H1 (cell line): Measurements from ENCODE around the gene LRBA.

Experiments used
- BACH1 ChIP-seq: IDR thresholded peaks from 2 replicates; pipeline ENCODE4 v1.6.1; 2012; ENCODE audit warnings: low read length, improper control_type of control experiment
- CBX8 ChIP-seq: fragments of 300-800, 300-1000 bp; sonication (generic); IDR thresholded peaks from 2 replicates; pipeline ENCODE4 v1.7.1; 2016; ENCODE audit warnings: low read depth, low read length, borderline replicate concordance
- CREB1 ChIP-seq: IDR thresholded peaks from 2 replicates; pipeline ENCODE4 v1.6.1; 2012; ENCODE audit warnings: inconsistent platforms
- CTCF ChIP-seq, 3 experiments: IDR thresholded peaks; 1 replicate in 2 of 3; 2 replicates in 1 of 3; pipeline versions ENCODE4 v1.5.1 to v1.6.1; 2011; ENCODE audit warnings: low read length in 3 of 3, mild to moderate bottlenecking in 3 of 3, inconsistent platforms in 2 of 3, low read depth in 1 of 3, moderate library complexity in 1 of 3; ENCODE audit not compliant: insufficient read depth in 1 of 3; ENCODE audit errors: control extremely low read depth in 1 of 3
- EP300 ChIP-seq, 2 experiments: IDR thresholded peaks; 1 replicate in 1 of 2; 2 replicates in 1 of 2; pipeline ENCODE4 v1.6.1; 2011 to 2012; ENCODE audit warnings: low read depth in 2 of 2, low read length in 2 of 2, mild to moderate bottlenecking in 2 of 2, borderline replicate concordance in 1 of 2, inconsistent platforms in 1 of 2, moderate library complexity in 1 of 2
- KDM1A ChIP-seq: fragments of 200-600, 300-600 bp; sonication (generic); IDR thresholded peaks from 2 replicates; pipeline ENCODE4 v1.7.1; 2016; ENCODE audit warnings: mild to moderate bottlenecking, low read length, borderline replicate concordance
- POLR2A ChIP-seq, 2 experiments: IDR thresholded peaks; 1 replicate in 1 of 2; 2 replicates in 1 of 2; pipeline ENCODE4 v1.6.1; 2011; ENCODE audit warnings: low read depth in 2 of 2, low read length in 2 of 2, mild to moderate bottlenecking in 2 of 2; ENCODE audit errors: control extremely low read depth in 1 of 2
- RAD21 ChIP-seq, 2 experiments: IDR thresholded peaks in 1 of 2; conservative IDR thresholded peaks in 1 of 2; 2 replicates each; pipeline ENCODE4 v1.6.1; 2011; ENCODE audit warnings: low read depth in 2 of 2, low read length in 2 of 2, improper control_type of control experiment in 1 of 2, inconsistent platforms in 1 of 2, mild to moderate bottlenecking in 1 of 2, moderate library complexity in 1 of 2
- TAF1 ChIP-seq: IDR thresholded peaks from 2 replicates; pipeline ENCODE4 v1.6.1; 2011; ENCODE audit warnings: mild to moderate bottlenecking, low read depth, low read length
- USF2 ChIP-seq: IDR thresholded peaks from 2 replicates; pipeline ENCODE4 v1.6.1; 2011; ENCODE audit warnings: low read length, improper control_type of control experiment
- YY1 ChIP-seq: IDR thresholded peaks from 2 replicates; pipeline ENCODE4 v1.6.1; 2011; ENCODE audit warnings: low read depth, mild to moderate bottlenecking, low read length
- TF ChIP-seq, protein P1 (sequence below): IDR thresholded peaks from 2 replicates; pipeline ENCODE4 v1.6.1; 2012; ENCODE audit warnings: inconsistent platforms

DNA sequence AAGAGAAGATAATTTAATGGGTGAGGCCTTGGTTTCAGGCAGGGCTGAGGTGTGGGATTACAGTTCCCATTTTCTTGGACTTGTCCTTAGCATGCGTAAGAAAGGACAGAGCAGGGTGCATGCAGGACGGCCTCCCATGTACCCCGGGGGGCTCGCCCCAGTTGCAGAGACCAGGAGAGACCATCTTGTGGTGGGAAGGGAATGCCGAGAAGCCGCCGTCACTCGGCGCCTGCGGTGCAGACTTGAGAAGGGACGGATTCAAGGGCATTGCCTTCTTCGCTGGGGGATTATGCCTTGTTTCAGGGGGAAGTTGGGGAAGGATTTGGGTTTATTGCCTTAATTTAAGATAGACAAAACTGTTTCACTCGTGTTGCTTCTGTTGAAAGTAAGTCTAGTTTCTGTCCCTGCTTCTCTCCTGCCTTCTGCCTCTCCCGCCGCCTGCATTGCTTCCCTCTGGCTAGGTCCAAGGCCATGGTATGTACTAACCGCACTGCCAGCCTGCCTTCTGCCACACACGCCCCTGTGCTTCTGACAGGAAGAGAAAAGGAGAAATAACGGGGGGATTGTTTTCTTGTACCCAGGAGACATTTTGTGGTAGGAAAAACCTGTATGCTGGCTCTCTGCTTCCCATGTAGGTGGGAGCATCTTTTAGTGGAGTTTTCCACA, 761.0 kb downstream of the LRBA start:
- no peak for TF ChIP-seq CREB1
- no peak for TF ChIP-seq RAD21 (IDR thresholded peaks at IDR 0.05 in 1 of 2, conservative IDR thresholded peaks at IDR 0.05 in 1 of 2; ENCODE audit: low read depth in 2 of 2, low read length in 2 of 2)
- TF ChIP-seq POLR2A (IDR thresholded peaks at IDR 0.05; ENCODE audit: control extremely low read depth in 1 of 2, low read depth in 2 of 2, low read length in 2 of 2): no peak
- no peak for TF ChIP-seq BACH1
- TF ChIP-seq KDM1A: no peak
- no peak for TF ChIP-seq TAF1
- no peak for TF ChIP-seq CBX8
- no peak for TF ChIP-seq YY1
- TF ChIP-seq CTCF (IDR thresholded peaks at IDR 0.05; ENCODE audit: control extremely low read depth in 1 of 3, insufficient read depth in 1 of 3, low read depth in 1 of 3, low read length in 3 of 3): no peak
- no peak for TF ChIP-seq USF2
- TF ChIP-seq, protein P1, sequence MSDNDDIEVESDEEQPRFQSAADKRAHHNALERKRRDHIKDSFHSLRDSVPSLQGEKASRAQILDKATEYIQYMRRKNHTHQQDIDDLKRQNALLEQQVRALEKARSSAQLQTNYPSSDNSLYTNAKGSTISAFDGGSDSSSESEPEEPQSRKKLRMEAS: no peak
- TF ChIP-seq EP300 (IDR thresholded peaks at IDR 0.05; ENCODE audit: borderline replicate concordance in 1 of 2, low read depth in 2 of 2, low read length in 2 of 2): no peak
